Activated B cell treated with CpG ODN at 0.5 μM for 24 hours (primary cell): ENCODE results near the gene CNOT6L. TPM values are rescaled to one million over a fixed set of nuclear protein-coding genes. Genes with fewer than 3 reads are reported as not detected.

Source experiments
- ATAC-seq: fragments of 200-7000 bp; cut with Tn5 transposase; one replicate; pipeline ENCODE4 v1.10.0; 2021; ENCODE audit warnings: low read depth, mild to moderate bottlenecking, moderate library complexity
- CTCF ChIA-PET: fragments of 350-600 bp; sonication (Branson Sonifier 250); formaldehyde crosslinking; loops from one replicate; lab custom pipeline; 2021; ENCODE audit warnings: antibody characterized with exemption; lab: Charles Lee
- POLR2A ChIA-PET: fragments of 350-600 bp; sonication (Branson Sonifier 250); formaldehyde crosslinking; loops from one replicate; lab custom pipeline; 2021; ENCODE audit warnings: antibody characterized with exemption; lab: Charles Lee
- DNase-seq: peaks from one replicate; pipeline ENCODE4 v3.0.0; 2022
- H3K27ac Mint-ChIP-seq: one replicate; pipeline ENCODE4 v1.8.0; 2020; ENCODE audit warnings: mixed read lengths
- H3K27me3 Mint-ChIP-seq: one replicate; pipeline ENCODE4 v1.8.0; 2021; ENCODE audit warnings: mixed read lengths
- H3K36me3 Mint-ChIP-seq: one replicate; pipeline ENCODE4 v1.8.0; 2021; ENCODE audit warnings: low read depth, mixed read lengths
- H3K4me1 Mint-ChIP-seq: one replicate; pipeline ENCODE4 v1.8.0; 2021; ENCODE audit warnings: mixed read lengths
- H3K4me3 Mint-ChIP-seq: one replicate; pipeline ENCODE4 v1.8.0; 2020; ENCODE audit warnings: mild to moderate bottlenecking, mixed read lengths
- H3K9me3 Mint-ChIP-seq: one replicate; pipeline ENCODE4 v1.8.0; 2020; ENCODE audit warnings: mixed read lengths
- intact Hi-C: fragments of 100-400 bp; cut with micrococcal nuclease; formaldehyde crosslinking; loops from one replicate; pipeline ENCODE4 v1.15.1; 2024
- total RNA-seq: library from RNA; stranded (reverse); gene quantifications from 2 replicates; pipeline ENCODE4 v1.2.3, GENCODE V29; 2022
- TF ChIP-seq, protein P1 (sequence below): fragments of 200-600 bp; IDR thresholded peaks from one replicate; pipeline ENCODE4 v1.8.0; 2022; ENCODE audit warnings: antibody characterized with exemption, mild to moderate bottlenecking

CNOT6L gene
- total RNA-seq, 1 donor from 2014 or later, result 75.3 TPM

DNA sequence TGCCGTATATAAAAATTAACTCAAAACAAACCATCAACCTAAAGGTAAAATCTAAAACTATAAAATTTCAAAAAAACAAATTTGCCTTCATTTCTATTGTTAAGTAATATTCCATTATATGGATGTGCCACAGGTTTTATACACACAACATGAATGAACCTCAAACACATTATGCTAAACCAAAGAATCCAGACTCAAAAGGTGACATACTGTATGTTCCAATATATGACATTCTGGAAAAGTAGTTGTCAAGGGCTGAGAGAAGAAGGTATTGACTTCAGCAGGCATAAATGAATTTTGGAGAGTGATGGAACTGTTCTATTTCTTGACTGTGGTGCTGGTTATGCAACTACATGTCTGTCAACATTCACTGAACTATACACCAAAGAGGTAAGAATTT, 56.6 kb downstream of the CNOT6L start:
- ChIA-PET POLR2A (interaction anchor here (1.5 kb wide), 1 partner anchor 58 kb away, joined by 4 read pairs; no protein-coding TSS in a partner anchor), CTCF (no interaction called here)
- DNase-seq (no peak), ATAC-seq (no peak)
- Mint-ChIP-seq H3K4me3 (no peak overlapping the region), H3K27ac (no peak overlapping the region), H3K36me3 (peaks cover 79% of the 10 kb centered on the region), H3K4me1 (no peaks in the 10 kb centered on the region), H3K9me3 (peaks cover 14% of the 10 kb centered on the region), H3K27me3 (no peaks in the 10 kb centered on the region)
- TF ChIP-seq, protein P1, sequence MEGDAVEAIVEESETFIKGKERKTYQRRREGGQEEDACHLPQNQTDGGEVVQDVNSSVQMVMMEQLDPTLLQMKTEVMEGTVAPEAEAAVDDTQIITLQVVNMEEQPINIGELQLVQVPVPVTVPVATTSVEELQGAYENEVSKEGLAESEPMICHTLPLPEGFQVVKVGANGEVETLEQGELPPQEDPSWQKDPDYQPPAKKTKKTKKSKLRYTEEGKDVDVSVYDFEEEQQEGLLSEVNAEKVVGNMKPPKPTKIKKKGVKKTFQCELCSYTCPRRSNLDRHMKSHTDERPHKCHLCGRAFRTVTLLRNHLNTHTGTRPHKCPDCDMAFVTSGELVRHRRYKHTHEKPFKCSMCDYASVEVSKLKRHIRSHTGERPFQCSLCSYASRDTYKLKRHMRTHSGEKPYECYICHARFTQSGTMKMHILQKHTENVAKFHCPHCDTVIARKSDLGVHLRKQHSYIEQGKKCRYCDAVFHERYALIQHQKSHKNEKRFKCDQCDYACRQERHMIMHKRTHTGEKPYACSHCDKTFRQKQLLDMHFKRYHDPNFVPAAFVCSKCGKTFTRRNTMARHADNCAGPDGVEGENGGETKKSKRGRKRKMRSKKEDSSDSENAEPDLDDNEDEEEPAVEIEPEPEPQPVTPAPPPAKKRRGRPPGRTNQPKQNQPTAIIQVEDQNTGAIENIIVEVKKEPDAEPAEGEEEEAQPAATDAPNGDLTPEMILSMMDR, result no peak
- intact Hi-C loops, result no loop called here

DNA sequence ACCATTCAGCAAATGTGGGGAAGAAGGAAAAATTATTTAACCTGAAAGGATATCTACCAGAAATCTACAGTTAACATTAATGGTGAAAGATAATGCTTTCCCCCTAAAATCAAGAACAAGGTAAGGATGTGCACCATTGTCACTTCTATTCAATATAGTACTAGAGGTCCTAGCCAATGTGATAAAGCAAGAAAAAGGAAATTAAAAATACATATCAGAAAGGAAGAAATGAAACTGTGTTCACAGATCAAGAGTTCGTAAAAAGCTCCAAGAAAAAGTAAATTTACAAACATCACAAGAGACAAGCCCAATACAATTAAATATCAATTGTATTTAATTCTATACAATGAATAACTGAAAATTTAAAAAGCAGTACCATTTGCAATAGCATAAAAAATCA, 57.6 kb downstream of the CNOT6L start:
- DNase-seq, result no peak
- Mint-ChIP-seq H3K4me1 (no peaks in the 10 kb centered on the region), H3K36me3 (peaks cover 80% of the 10 kb centered on the region), H3K4me3 (no peak overlapping the region), H3K27me3 (no peaks in the 10 kb centered on the region), H3K27ac (no peak overlapping the region), H3K9me3 (peaks cover 14% of the 10 kb centered on the region)
- POLR2A ChIA-PET, result no interaction called here
- intact Hi-C loops, result no loop called here
- CTCF ChIA-PET, result no interaction called here
- TF ChIP-seq, protein P1, result no peak
- ATAC-seq, result no peak

DNA sequence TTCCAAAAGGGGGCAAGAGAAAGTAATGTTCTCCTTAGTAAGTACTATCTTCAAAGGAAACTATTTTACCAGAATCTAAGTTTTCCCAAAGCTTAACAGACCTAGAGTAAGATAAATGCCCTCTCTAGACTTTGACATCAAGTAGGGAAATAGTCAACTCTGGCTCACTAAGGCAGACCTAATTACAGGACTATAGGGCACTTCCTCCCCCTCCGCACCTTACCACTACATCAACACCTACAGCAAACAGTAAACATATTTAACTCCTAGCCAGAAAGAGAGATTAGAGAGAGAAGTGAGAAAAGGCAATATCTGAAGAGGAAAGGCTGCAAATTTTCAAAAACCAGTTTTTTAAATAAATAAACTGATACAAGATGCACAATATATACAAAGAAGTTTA, 60.4 kb downstream of the CNOT6L start:
- Mint-ChIP-seq H3K36me3 (peaks cover 80% of the 10 kb centered on the region), H3K4me3 (no peak overlapping the region), H3K27me3 (no peaks in the 10 kb centered on the region), H3K27ac (no peak overlapping the region), H3K4me1 (no peaks in the 10 kb centered on the region), H3K9me3 (peaks cover 14% of the 10 kb centered on the region)
- ChIA-PET CTCF (no interaction called here), POLR2A (no interaction called here)
- ATAC-seq, result no peak
- DNase-seq, result no peak
- intact Hi-C loops, result no loop called here
- TF ChIP-seq, protein P1, result no peak

DNA sequence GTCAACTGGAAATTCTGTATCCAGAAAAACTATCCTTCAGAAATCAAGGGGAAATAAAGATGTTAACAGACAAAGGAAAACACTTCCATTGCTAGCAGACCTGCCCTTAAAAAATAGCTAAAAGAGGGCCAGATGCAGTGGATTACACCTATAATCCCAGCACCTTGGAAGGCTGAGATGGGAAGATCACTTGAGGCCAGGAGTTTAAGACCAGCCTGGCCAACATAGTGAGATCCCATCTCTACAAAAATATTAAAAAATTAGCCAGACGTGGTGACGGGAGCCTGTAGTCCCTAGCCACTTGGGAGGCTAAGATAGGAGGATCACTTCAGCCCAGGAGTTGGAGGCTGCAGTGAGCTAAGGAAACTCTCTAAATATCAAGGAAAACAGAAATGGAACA, 67.4 kb downstream of the CNOT6L start:
- no peak for ATAC-seq
- ChIA-PET POLR2A (interaction anchor here (1.8 kb wide), 1 partner anchor 111 kb away, joined by 5 read pairs; the partner anchor contains the start of gene MRPL1), CTCF (no interaction called here)
- no peak for DNase-seq
- Mint-ChIP-seq H3K36me3 (peaks cover 69% of the 10 kb centered on the region), H3K27me3 (no peaks in the 10 kb centered on the region), H3K4me1 (no peaks in the 10 kb centered on the region), H3K4me3 (no peak overlapping the region), H3K27ac (no peak overlapping the region), H3K9me3 (peaks cover 10% of the 10 kb centered on the region)
- intact Hi-C loops, result no loop called here
- TF ChIP-seq, protein P1, result no peak

DNA sequence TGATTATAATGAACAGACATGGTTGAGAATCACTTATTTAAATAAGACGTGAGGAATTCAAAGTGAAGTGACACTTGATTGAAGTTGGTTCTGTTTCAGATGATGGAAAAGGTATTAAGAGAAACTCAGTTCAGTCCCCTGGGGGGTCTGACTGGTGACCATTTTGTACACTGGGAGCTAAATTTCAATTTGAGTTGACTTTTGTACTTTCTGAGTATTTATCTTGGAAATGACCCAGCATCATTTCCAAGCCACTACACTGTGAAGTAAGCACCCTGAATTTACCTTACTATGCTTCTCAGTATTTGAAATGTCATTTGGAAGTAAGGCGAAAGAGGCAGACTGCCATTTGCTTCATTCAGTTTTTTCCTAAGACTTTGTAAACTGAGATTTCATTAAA, 73.4 kb downstream of the CNOT6L start:
- peak overlapping the region; percentile 41 for H3K27ac Mint-ChIP-seq
- no peak for ATAC-seq
- H3K9me3 Mint-ChIP-seq, result peaks cover 2% of the 10 kb centered on the region
- peaks cover 64% of the 10 kb centered on the region for H3K36me3 Mint-ChIP-seq
- peaks cover 2% of the 10 kb centered on the region for H3K4me1 Mint-ChIP-seq
- intact Hi-C loops, result no loop called here
- no peak for DNase-seq
- TF ChIP-seq, protein P1, result no peak
- no peak overlapping the region for H3K4me3 Mint-ChIP-seq
- H3K27me3 Mint-ChIP-seq, result no peaks in the 10 kb centered on the region
- ChIA-PET CTCF (no interaction called here), POLR2A (no interaction called here)
